K562 (cell line): ENCODE results near the gene TXNRD2. TPM values are rescaled to one million over a fixed set of nuclear protein-coding genes. Genes with fewer than 3 reads are reported as not detected.
A peak's percentile ranks its signal among the peaks of the same experiment; 100 is the strongest.

Experiments used
- MLX ChIP-seq, 2 experiments: fragments of 450-650 bp in 1 of 2; sonication (generic) in 1 of 2; formaldehyde crosslinking; conservative IDR thresholded peaks; 2 replicates each; pipeline versions ENCODE4 v1.4.0 to v1.8.1; 2020 to 2022; ENCODE audit warnings: mild to moderate bottlenecking in 1 of 2, missing genetic modification reagents in 1 of 2
- RBM22 ChIP-seq: fragments of 200-400 bp; formaldehyde crosslinking; IDR thresholded peaks from 2 replicates; pipeline ENCODE4 v1.6.1; 2018; ENCODE audit warnings: low read length, low read depth; ENCODE audit not compliant: poor library complexity, severe bottlenecking
- ZNF12 ChIP-seq: sonication (generic); formaldehyde crosslinking; IDR thresholded peaks from 2 replicates; pipeline ENCODE4 v1.4.0; 2020; ENCODE audit warnings: mild to moderate bottlenecking, missing genetic modification reagents
- ZNF76 ChIP-seq: fragments of 250-450 bp; sonication (Bioruptor Pico); IDR thresholded peaks from 2 replicates; pipeline ENCODE4 v1.4.0; 2020; ENCODE audit warnings: mild to moderate bottlenecking, moderate library complexity, borderline replicate concordance
- polyA plus RNA-seq, 8 experiments: library from polyadenylated mRNA; depleted of rRNA in 4 of 8; stranded (reverse) in 5 of 8; unstranded in 3 of 8; fragments of >200 nt; fragmentation: Nextera tagmentation in 2 of 8; fragmentation: Illumina TruSeq in 1 of 8; extraction: Ambion mirVana in 2 of 8; extraction: Trizol in 1 of 8; gene quantifications; 2 replicates each; pipeline versions ENCODE4 v1.2.1 to v1.2.3, GENCODE V29; 2011 to 2014; ENCODE audit warnings: inconsistent platforms in 1 of 8, missing spikeins in 1 of 8
- total RNA-seq, 7 experiments: library from RNA; depleted of rRNA in 6 of 7; stranded (reverse); fragments of >200 nt in 6 of 7; fragmentation: Illumina TruSeq in 2 of 7; extraction: Trizol in 2 of 7; gene quantifications; 2 replicates each; pipeline versions ENCODE4 v1.2.1 to v1.2.3, GENCODE V29; 2011 to 2021; ENCODE audit warnings: low replicate concordance in 1 of 7
- TF ChIP-seq, protein P1 (sequence below): sonication (generic); formaldehyde crosslinking; IDR thresholded peaks from 2 replicates; pipeline ENCODE4 v1.5.0; 2020; ENCODE audit warnings: missing genetic modification reagents
- TF ChIP-seq, protein P2 (sequence below): fragments of 250-450 bp; sonication (Bioruptor Pico); IDR thresholded peaks from 2 replicates; pipeline ENCODE4 v1.9.0; 2021; ENCODE audit warnings: mild to moderate bottlenecking, inconsistent platforms

Gene TXNRD2
- total and polyA plus RNA-seq, 9 of the 15 experiments (the other 6 are each of a cell fraction or from before 2014, with no cell fraction given), result 3.3 to 80.2 (median 49.4) TPM

GRCh38 chr22:19933341-19934241, 8.0 kb downstream of the TXNRD2 start (continued):
- TF ChIP-seq ZNF12 (CRISPR knock-in tag), result no peak
- 0 out of 4 replicates have a peak, but pooled peaks of 1 of the 2 experiments have one; percentile 5 for TF ChIP-seq MLX (CRISPR knock-in tag; conservative IDR thresholded peaks at IDR 0.05)
- TF ChIP-seq, protein P1, sequence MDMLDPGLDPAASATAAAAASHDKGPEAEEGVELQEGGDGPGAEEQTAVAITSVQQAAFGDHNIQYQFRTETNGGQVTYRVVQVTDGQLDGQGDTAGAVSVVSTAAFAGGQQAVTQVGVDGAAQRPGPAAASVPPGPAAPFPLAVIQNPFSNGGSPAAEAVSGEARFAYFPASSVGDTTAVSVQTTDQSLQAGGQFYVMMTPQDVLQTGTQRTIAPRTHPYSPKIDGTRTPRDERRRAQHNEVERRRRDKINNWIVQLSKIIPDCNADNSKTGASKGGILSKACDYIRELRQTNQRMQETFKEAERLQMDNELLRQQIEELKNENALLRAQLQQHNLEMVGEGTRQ (CRISPR knock-in tag), result 0 out of 2 replicates have a peak, but pooled peaks have one; percentile 16
- TF ChIP-seq RBM22, result no peak
- TF ChIP-seq ZNF76 (CRISPR knock-in tag), result 0 out of 2 replicates have a peak, but pooled peaks have one; percentile 28
- TF ChIP-seq, protein P2, sequence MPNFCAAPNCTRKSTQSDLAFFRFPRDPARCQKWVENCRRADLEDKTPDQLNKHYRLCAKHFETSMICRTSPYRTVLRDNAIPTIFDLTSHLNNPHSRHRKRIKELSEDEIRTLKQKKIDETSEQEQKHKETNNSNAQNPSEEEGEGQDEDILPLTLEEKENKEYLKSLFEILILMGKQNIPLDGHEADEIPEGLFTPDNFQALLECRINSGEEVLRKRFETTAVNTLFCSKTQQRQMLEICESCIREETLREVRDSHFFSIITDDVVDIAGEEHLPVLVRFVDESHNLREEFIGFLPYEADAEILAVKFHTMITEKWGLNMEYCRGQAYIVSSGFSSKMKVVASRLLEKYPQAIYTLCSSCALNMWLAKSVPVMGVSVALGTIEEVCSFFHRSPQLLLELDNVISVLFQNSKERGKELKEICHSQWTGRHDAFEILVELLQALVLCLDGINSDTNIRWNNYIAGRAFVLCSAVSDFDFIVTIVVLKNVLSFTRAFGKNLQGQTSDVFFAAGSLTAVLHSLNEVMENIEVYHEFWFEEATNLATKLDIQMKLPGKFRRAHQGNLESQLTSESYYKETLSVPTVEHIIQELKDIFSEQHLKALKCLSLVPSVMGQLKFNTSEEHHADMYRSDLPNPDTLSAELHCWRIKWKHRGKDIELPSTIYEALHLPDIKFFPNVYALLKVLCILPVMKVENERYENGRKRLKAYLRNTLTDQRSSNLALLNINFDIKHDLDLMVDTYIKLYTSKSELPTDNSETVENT (CRISPR knock-in tag), result 0 out of 2 replicates have a peak, but pooled peaks have one; percentile 6
